KG1 (cell line): ENCODE results near the gene HK1.
"Not testable (repeated sequence)": the region's sequence is repeated elsewhere in the genome, so short reads cannot be mapped to it uniquely, and the experiment has no call there.

ENCODE experiments used
- DNase-seq: peaks from one replicate; lab custom pipeline; 2025; lab: John Stamatoyannopoulos, UW

HK1 gene

GRCh38 chr10:69450395-69450794, 172.1 kb downstream of the HK1 start:
- DNase-seq = not testable (repeated sequence)

- DNase-seq = peak; percentile 26
Observed at GRCh38 chr10:69451209-69451783, 173.0 kb downstream of the HK1 start, which contains the start of gene TSPAN15. Gene TSPAN15 (plus strand): TSS chr10:69451465. CDS start chr10:69451595, 130 bp downstream.
